ENCODE measurements around the gene ASAP2. TPM values are rescaled to one million over a fixed set of nuclear protein-coding genes. Genes with fewer than 3 reads are reported as not detected.
A peak's percentile ranks its signal among the peaks of the same experiment; 100 is the strongest.

Gene ASAP2
- total RNA-seq, 1 experiment from 2014 or later = 12.6 TPM

DNA sequence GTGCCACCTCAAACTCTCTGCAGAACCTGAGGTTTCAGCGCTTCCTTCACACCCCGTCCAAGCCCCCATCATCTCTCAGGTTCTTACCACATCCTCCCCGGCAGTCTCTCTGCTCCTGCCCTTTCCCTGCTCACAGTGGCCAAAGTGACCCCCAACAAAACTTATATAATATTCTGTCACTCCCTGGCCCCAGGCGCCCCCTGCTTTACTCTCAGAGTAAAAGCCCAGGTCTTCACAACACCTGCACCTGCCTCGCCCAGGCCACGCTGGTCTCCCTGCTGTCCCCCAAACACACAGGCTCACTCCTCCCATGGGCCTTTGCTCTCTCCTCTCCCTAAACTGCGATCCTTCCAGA lies 210.3 kb downstream of the ASAP2 start:
- Mint-ChIP-seq H3K36me3 (ENCODE audit: insufficient read depth in 1 of 3, low read depth in 3 of 3) (peaks cover 0 to 6% (median 4%) of the 10 kb centered on the region in 3 experiments; a peak in 6 of 7 replicates), H3K4me1 (peaks cover 3 to 4% of the 10 kb centered on the region in 2 experiments), H3K27ac (no peak overlapping the region; a peak in 1 of 7 replicates), H3K27me3 (ENCODE audit: low read depth) (peaks cover 3% of the 10 kb centered on the region), H3K4me3 (no peak overlapping the region), H3K9me3 (no peaks in the 10 kb centered on the region)
- no peak overlapping the region for H2AFZ ChIP-seq (ENCODE audit: low read length)
- DNase-seq = no peak
- H3K56ac ChIP-seq (ENCODE audit: insufficient read length, low read depth, low read length) = no peak overlapping the region
- H3K23ac ChIP-seq (ENCODE audit: insufficient read length, low read depth, low read length) = no peak overlapping the region
- H3K9me3 ChIP-seq (ENCODE audit: control insufficient read depth, low read depth, low read length) = no peaks in the 10 kb centered on the region
- H4K5ac ChIP-seq (ENCODE audit: insufficient read length, low read depth, low read length) = no peak overlapping the region
- H3K27me3 ChIP-seq (ENCODE audit: insufficient read depth, low read length) = no peaks in the 10 kb centered on the region
- no peaks in the 10 kb centered on the region for H3K23me2 ChIP-seq (ENCODE audit: insufficient read length, low read depth, low read length, poor library complexity, severe bottlenecking)
- no peak overlapping the region for H3K9ac ChIP-seq (ENCODE audit: extremely low read depth, insufficient read length, low read length)
- H3K4me1 ChIP-seq (ENCODE audit: insufficient read depth, low read length) = no peaks in the 10 kb centered on the region
- no peak overlapping the region for H4K91ac ChIP-seq (ENCODE audit: insufficient read length, low read depth, low read length)
- H4K8ac ChIP-seq (replicated peaks; ENCODE audit: insufficient read length, low read depth, low read length) = no peak overlapping the region
- H4K20me1 ChIP-seq (ENCODE audit: control insufficient read depth, insufficient read depth, insufficient read length) = no peaks in the 10 kb centered on the region
- no peak overlapping the region for H3K27ac ChIP-seq (ENCODE audit: insufficient read length, low read depth, low read length)
- H3K18ac ChIP-seq (ENCODE audit: insufficient read length, low read depth, low read length) = no peak overlapping the region
- no peak overlapping the region for H2BK5ac ChIP-seq (ENCODE audit: insufficient read length, low read length)
- H2BK20ac ChIP-seq (ENCODE audit: low read depth, low read length, poor library complexity, severe bottlenecking) = no peak overlapping the region
- no peak overlapping the region for H2BK12ac ChIP-seq (ENCODE audit: insufficient read length, low read depth, low read length)
- H3K79me1 ChIP-seq (ENCODE audit: insufficient read depth, low read depth, low read length, poor library complexity, severe bottlenecking) = no peaks in the 10 kb centered on the region
- H2AK5ac ChIP-seq (ENCODE audit: insufficient read length, low read length) = no peak overlapping the region
- TF ChIP-seq, protein P1, sequence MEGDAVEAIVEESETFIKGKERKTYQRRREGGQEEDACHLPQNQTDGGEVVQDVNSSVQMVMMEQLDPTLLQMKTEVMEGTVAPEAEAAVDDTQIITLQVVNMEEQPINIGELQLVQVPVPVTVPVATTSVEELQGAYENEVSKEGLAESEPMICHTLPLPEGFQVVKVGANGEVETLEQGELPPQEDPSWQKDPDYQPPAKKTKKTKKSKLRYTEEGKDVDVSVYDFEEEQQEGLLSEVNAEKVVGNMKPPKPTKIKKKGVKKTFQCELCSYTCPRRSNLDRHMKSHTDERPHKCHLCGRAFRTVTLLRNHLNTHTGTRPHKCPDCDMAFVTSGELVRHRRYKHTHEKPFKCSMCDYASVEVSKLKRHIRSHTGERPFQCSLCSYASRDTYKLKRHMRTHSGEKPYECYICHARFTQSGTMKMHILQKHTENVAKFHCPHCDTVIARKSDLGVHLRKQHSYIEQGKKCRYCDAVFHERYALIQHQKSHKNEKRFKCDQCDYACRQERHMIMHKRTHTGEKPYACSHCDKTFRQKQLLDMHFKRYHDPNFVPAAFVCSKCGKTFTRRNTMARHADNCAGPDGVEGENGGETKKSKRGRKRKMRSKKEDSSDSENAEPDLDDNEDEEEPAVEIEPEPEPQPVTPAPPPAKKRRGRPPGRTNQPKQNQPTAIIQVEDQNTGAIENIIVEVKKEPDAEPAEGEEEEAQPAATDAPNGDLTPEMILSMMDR (conservative IDR thresholded peaks at IDR 0.05) = peak; percentile 22; the same call in 1 of the 3 replicates
- H3K79me2 ChIP-seq (ENCODE audit: insufficient read depth, low read length) = no peaks in the 10 kb centered on the region
- WGBS (ENCODE audit: extremely low coverage, insufficient read length, low lambda C conversion rate) = no CpG with 5 or more reads among the region's 7 CpGs
- H3T11ph ChIP-seq (ENCODE audit: low read length) = no peak overlapping the region
- no peak overlapping the region for H3K4me2 ChIP-seq (ENCODE audit: insufficient read depth, insufficient read length, low read length)
- no peak overlapping the region for H2BK120ac ChIP-seq (ENCODE audit: low read depth, low read length, poor library complexity, severe bottlenecking)
- H3K4ac ChIP-seq (ENCODE audit: low read depth, low read length) = no peak overlapping the region
- H2BK15ac ChIP-seq (ENCODE audit: low read depth, low read length) = no peak overlapping the region
- H3K14ac ChIP-seq (ENCODE audit: insufficient read depth, low read length) = no peak overlapping the region

Data from H9 (cell line).